ENCODE data around the gene SLC9A9.

The SLC9A9 gene

DNA sequence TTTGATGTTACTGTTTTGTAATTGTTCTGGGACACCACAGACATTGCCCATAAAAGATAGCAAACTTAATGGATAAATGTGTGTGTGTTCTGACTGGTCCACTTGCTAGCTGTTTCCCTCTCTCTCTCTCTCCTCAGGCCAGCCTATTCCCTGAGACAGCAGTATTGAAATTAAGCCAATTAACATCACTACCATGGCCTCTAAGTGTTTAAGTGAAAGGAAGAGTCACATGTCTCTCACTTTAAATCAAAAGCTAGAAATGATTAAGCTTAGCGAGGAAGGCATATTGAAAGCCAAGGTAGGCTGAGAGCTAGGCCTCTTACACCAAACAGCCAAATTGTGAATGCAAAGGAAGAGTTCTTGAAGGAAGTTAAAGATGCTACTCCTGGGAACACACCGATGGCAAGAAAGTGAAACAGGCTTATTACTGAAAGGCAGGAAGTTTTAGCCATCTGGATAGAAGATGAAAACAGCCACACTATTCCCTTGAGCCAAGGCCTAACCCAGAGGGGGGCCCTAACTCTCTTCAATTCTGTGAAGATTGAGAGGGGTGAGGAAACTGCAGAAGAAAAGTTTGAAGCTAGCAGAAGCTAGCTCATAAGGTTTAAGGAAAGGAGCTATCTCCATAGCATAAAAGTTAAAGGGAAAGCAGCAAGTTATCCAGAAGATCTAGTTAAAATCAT lies 433.6 kb downstream of the SLC9A9 start:
- peak; percentile 31 for DNase-seq (ENCODE audit: low read depth)

DNA sequence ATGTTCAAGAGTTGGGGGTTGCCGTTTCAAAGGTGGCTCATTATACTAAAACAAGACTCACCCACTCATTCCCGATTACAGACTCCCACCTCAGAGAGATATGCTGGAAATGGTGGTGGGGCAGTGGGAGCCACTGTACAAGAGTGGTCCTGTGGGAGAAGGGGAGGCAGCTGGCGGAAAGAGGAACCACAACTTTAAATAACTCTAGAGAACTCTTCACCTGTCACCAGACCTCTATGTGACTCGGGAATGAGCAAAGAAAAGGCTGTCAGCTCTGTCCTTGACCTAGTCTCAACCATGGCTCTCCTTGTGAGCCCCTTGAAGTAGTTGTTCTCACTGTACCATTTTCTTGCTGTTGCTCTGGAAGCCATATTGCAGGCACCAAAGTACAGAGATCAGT lies 434.9 kb downstream of the SLC9A9 start:
- DNase-seq (ENCODE audit: low read depth): no peak

DNA sequence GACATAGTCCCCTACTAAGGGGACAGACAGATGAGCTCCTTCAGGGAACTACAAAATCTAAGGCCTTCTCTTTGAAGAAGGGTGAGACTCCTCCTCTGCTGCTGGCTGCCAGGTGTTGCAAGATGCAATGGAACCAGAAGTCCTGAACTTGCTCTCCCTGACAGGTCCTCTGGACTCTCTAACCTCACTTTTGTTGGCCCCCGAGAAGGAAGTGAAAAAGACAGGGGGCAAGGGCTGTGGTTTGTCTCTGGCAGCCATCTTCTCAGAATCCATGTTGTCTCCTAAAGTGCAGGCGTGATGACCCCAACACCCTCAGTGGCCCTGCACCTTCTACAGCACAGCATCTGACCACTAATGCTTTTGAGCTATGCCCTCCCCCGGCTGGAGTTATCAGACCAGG lies 436.2 kb downstream of the SLC9A9 start:
- DNase-seq (ENCODE audit: low read depth): no peak

GRCh38 chr3:143410259-143410658 lies 438.0 kb downstream of the SLC9A9 start:
- DNase-seq (ENCODE audit: low read depth): no peak

- no peak for DNase-seq (ENCODE audit: low read depth)
Measured at GRCh38 chr3:143408771-143409170, 439.5 kb downstream of the SLC9A9 start.

DNA sequence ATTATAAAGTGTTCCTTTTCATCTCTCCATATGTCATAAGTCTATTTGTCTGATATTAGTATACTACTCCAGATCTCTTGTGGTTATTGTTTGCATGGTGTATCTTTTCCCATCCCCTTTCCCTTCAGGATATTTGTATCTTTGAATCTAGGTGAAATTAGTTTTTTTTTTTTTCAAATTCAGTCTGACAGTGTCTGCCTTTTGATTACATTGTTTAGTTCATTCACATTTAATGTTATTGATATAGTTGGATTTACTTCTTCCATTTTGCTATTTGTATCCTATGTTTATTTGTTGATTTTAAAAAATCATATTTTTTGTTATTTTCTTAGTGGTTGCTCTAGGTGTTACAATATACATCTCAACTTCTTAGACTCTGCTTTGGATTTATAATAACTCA lies 445.7 kb downstream of the SLC9A9 start:
- no peak for DNase-seq (ENCODE audit: low read depth)

GRCh38 chr3:143396790-143397189 lies 451.5 kb downstream of the SLC9A9 start:
- no peak for DNase-seq (ENCODE audit: low read depth)

GRCh38 chr3:143389388-143389787 lies 458.9 kb downstream of the SLC9A9 start:
- DNase-seq (ENCODE audit: low read depth): no peak

- DNase-seq (ENCODE audit: low read depth): no peak
Measured at GRCh38 chr3:143387425-143387824, 460.8 kb downstream of the SLC9A9 start.

- DNase-seq (ENCODE audit: low read depth): no peak
Measured at GRCh38 chr3:143384076-143384475, 464.2 kb downstream of the SLC9A9 start.

GRCh38 chr3:143383421-143383820 lies 464.8 kb downstream of the SLC9A9 start:
- no peak for DNase-seq (ENCODE audit: low read depth)

DNA sequence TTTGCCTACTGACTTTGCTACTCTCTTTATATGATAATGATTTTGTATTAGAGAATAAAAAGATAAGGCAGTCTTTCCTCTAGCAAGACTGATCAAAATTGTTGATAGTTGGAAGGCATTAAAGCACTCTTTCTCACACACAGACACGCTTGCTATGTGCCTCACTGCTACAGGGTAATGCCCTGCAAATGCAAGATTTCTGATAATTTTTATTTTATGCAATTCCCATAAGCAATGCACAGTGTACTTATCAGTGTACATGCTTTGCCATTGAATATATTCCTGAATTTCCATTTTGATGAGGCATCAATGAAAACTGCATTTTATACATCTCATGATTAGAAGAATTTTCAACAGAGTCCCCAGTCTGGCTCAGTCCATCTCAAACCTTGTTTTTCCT lies 465.5 kb downstream of the SLC9A9 start:
- DNase-seq (ENCODE audit: low read depth): no peak

DNA sequence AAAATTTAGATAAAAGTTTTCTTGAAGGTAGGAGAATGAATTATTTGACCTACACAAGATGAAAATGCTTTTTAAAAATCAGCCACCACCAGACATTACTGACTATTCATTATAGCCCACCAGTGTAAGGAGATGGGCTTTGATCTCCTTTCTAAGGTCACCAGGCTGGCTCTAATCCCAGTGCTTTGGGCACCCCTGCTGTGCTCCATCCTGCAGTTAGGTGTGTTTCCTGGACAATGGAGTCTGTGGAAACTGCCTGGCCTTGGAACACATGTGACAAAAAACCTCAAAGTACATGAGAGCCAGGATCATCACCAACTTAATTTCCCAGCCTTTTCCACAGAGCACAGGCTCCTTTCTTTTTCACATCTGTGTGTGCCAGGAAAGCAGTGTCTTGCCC lies 467.8 kb downstream of the SLC9A9 start:
- no peak for DNase-seq (ENCODE audit: low read depth)

DNA sequence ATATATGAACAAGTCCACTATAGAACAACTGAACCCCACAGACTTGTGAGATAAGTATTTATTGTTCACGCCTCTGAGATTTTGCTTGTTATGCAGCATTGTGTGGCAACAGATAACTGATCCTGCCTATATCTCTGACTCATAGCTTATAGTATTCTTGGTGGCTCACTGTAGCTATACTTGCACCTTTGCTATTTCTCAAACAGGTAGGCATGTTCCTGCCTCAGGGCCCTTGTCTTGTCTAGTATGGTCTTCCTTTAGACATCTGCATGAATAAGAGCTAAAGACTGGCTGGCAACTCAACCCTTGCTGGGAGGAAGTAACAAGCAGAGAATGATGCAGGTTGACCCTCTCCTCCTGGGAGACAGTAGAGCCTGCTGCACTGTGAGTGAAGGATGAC lies 472.6 kb downstream of the SLC9A9 start:
- no peak for DNase-seq (ENCODE audit: low read depth)

- no peak for DNase-seq (ENCODE audit: low read depth)
Measured at GRCh38 chr3:143367171-143367570, 481.1 kb downstream of the SLC9A9 start.

- DNase-seq (ENCODE audit: low read depth): no peak
Measured at GRCh38 chr3:143366672-143367071, 481.6 kb downstream of the SLC9A9 start.

GRCh38 chr3:143363949-143364348 lies 484.3 kb downstream of the SLC9A9 start:
- no peak for DNase-seq (ENCODE audit: low read depth)

- DNase-seq (ENCODE audit: low read depth): peak; percentile 86
Measured at GRCh38 chr3:143363276-143363675, 485.0 kb downstream of the SLC9A9 start.

- peak; percentile 78 for DNase-seq (ENCODE audit: low read depth)
Measured at GRCh38 chr3:143362115-143362991, 485.9 kb downstream of the SLC9A9 start.

GRCh38 chr3:143361589-143361988 lies 486.7 kb downstream of the SLC9A9 start:
- no peak for DNase-seq (ENCODE audit: low read depth)

DNA sequence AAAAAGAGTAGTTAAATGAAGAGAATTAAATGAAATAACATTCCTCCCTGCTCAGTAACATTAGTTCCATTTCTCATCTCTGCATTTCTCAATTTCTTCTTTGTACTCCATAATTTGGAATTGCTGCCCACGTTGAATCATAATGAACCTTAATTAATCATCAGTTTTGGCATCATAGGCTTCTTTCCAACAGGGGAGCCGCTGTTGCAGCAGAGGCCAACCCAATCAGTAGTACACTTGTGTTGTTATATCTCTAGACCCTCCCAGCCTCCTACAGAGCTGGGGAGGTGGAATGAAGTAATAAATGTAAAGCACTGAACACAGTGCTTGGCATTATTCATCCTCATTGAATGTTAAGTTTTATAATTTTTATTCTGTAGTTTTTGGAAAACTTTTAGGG lies 488.0 kb downstream of the SLC9A9 start:
- peak; percentile 79 for DNase-seq (ENCODE audit: low read depth)

- DNase-seq (ENCODE audit: low read depth): no peak
Measured at GRCh38 chr3:143358793-143359491, 489.3 kb downstream of the SLC9A9 start.
